ENCODE results near the gene SLC39A11. TPM values are rescaled to one million over a fixed set of nuclear protein-coding genes. Genes with fewer than 3 reads are reported as not detected.

SLC39A11 gene
- total RNA-seq, 1 donor from 2014 or later, result 13.2 TPM

GRCh38 chr17:73090396-73091202 is 1.9 kb downstream of the SLC39A11 start:
- TF ChIP-seq, protein P1, sequence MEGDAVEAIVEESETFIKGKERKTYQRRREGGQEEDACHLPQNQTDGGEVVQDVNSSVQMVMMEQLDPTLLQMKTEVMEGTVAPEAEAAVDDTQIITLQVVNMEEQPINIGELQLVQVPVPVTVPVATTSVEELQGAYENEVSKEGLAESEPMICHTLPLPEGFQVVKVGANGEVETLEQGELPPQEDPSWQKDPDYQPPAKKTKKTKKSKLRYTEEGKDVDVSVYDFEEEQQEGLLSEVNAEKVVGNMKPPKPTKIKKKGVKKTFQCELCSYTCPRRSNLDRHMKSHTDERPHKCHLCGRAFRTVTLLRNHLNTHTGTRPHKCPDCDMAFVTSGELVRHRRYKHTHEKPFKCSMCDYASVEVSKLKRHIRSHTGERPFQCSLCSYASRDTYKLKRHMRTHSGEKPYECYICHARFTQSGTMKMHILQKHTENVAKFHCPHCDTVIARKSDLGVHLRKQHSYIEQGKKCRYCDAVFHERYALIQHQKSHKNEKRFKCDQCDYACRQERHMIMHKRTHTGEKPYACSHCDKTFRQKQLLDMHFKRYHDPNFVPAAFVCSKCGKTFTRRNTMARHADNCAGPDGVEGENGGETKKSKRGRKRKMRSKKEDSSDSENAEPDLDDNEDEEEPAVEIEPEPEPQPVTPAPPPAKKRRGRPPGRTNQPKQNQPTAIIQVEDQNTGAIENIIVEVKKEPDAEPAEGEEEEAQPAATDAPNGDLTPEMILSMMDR (IDR thresholded peaks at IDR 0.05; ENCODE audit: unreplicated experiment), result no peak
- no peaks in the 10 kb centered on the region for H3K9me3 Mint-ChIP-seq (ENCODE audit: unreplicated experiment)
- no peak for DNase-seq (ENCODE audit: low spot score)
- H3K27me3 Mint-ChIP-seq (ENCODE audit: unreplicated experiment), result no peaks in the 10 kb centered on the region
- H3K4me1 Mint-ChIP-seq (ENCODE audit: unreplicated experiment), result peaks cover 5% of the 10 kb centered on the region
- no peaks in the 10 kb centered on the region for H3K36me3 Mint-ChIP-seq (ENCODE audit: low read depth, unreplicated experiment)
- H3K27ac Mint-ChIP-seq (ENCODE audit: unreplicated experiment), result no peak overlapping the region
- H3K4me3 Mint-ChIP-seq (ENCODE audit: unreplicated experiment), result no peak overlapping the region

GRCh38 chr17:73089322-73090317 is 2.9 kb downstream of the SLC39A11 start:
- H3K36me3 Mint-ChIP-seq (ENCODE audit: low read depth, unreplicated experiment), result no peaks in the 10 kb centered on the region
- no peak for DNase-seq (ENCODE audit: low spot score)
- H3K4me1 Mint-ChIP-seq (ENCODE audit: unreplicated experiment), result peaks cover 5% of the 10 kb centered on the region
- no peaks in the 10 kb centered on the region for H3K9me3 Mint-ChIP-seq (ENCODE audit: unreplicated experiment)
- H3K4me3 Mint-ChIP-seq (ENCODE audit: unreplicated experiment), result no peak overlapping the region
- no peak overlapping the region for H3K27ac Mint-ChIP-seq (ENCODE audit: unreplicated experiment)
- TF ChIP-seq, protein P1 (IDR thresholded peaks at IDR 0.05; ENCODE audit: unreplicated experiment), result no peak
- H3K27me3 Mint-ChIP-seq (ENCODE audit: unreplicated experiment), result no peaks in the 10 kb centered on the region

DNA sequence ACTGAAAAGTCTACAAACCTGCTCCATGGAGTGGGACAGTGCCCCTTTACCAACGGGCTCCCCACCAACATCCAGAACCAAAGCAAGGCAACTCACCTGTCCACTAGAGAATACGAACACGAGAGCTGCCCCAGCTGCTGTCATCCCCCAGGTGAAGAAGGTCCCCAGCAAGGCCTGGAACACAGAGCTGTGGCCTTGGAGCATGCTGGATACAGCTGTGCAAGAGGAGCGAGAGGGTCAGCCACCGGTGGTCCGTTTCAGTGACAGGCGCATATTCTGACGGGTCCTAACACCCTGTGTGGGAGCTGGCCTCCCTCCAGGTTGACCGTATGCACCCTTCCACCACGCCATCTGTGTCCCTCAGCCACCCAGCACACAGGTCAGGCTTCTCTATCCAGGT is 3.9 kb downstream of the SLC39A11 start:
- H3K36me3 Mint-ChIP-seq (ENCODE audit: low read depth, unreplicated experiment), result peaks cover 4% of the 10 kb centered on the region
- TF ChIP-seq, protein P1 (IDR thresholded peaks at IDR 0.05; ENCODE audit: unreplicated experiment), result no peak
- no peaks in the 10 kb centered on the region for H3K27me3 Mint-ChIP-seq (ENCODE audit: unreplicated experiment)
- no peak overlapping the region for H3K4me3 Mint-ChIP-seq (ENCODE audit: unreplicated experiment)
- DNase-seq (ENCODE audit: low spot score), result no peak
- no peak overlapping the region for H3K27ac Mint-ChIP-seq (ENCODE audit: unreplicated experiment)
- peaks cover 5% of the 10 kb centered on the region for H3K4me1 Mint-ChIP-seq (ENCODE audit: unreplicated experiment)
- H3K9me3 Mint-ChIP-seq (ENCODE audit: unreplicated experiment), result no peaks in the 10 kb centered on the region

DNA sequence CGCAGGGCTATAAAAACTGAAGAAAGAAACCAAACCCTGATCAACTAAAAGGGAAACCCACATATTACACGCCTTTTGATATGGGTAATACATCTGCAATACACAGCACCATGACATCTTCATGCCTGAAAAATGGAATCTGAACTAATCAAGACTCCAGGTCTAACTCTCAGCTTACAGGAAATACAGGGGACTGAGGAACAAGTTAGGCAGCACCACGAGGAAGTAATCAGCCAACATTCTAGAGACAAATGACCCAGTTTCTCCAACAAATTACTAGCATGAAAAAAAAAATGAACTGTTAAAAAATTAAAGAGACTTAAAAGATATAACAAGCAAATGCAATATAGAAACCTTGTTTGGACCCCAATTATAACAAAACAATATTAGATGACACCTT is 9.1 kb downstream of the SLC39A11 start:
- TF ChIP-seq, protein P1 (IDR thresholded peaks at IDR 0.05; ENCODE audit: unreplicated experiment), result no peak
- Mint-ChIP-seq H3K36me3 (ENCODE audit: low read depth, unreplicated experiment) (peaks cover 9% of the 10 kb centered on the region), H3K9me3 (ENCODE audit: unreplicated experiment) (no peaks in the 10 kb centered on the region), H3K4me3 (ENCODE audit: unreplicated experiment) (no peak overlapping the region), H3K4me1 (ENCODE audit: unreplicated experiment) (no peaks in the 10 kb centered on the region), H3K27me3 (ENCODE audit: unreplicated experiment) (no peaks in the 10 kb centered on the region), H3K27ac (ENCODE audit: unreplicated experiment) (no peak overlapping the region)
- no peak for DNase-seq (ENCODE audit: low spot score)
